ENCODE results near the gene KHDC3L.

KHDC3L gene

GRCh38 chr6:73394577-73395354, 32.3 kb downstream of the KHDC3L start, which contains the start of gene DDX43:
Gene DDX43 (plus strand): TSS chr6:73394828. CDS start chr6:73394906, 78 bp downstream.
- Histone ChIP-seq H3K27ac (peak within 1 kb of the TSS in 1 of 2 donors; percentile 68), H3K4me1 (no peaks in the 10 kb centered on the region), H3K36me3 (no peaks in the 10 kb centered on the region), H3K9me3 (no peaks in the 10 kb centered on the region), H3K4me3 (peak within 1 kb of the TSS; percentile 32 to 44), H3K27me3 (no peaks in the 10 kb centered on the region)
- intact Hi-C loops (cut with DNase I; ENCODE audit: low total_unique reads) = no loop called here
- no peak for TF ChIP-seq CTCF (IDR thresholded peaks at IDR 0.05)
- DNase-seq = peak; percentile 69 to 78

- Histone ChIP-seq H3K27me3 (no peaks in the 10 kb centered on the region), H3K9me3 (no peaks in the 10 kb centered on the region), H3K4me3 (no peak overlapping the region), H3K27ac (no peak overlapping the region), H3K4me1 (no peaks in the 10 kb centered on the region), H3K36me3 (no peaks in the 10 kb centered on the region)
- no peak for DNase-seq
- no peak for TF ChIP-seq CTCF (IDR thresholded peaks at IDR 0.05)
- intact Hi-C loops (cut with DNase I; ENCODE audit: low total_unique reads) = no loop called here
Observed at GRCh38 chr6:73395875-73396274, 33.4 kb downstream of the KHDC3L start.

GRCh38 chr6:73400656-73401055, 38.2 kb downstream of the KHDC3L start:
- Histone ChIP-seq H3K36me3 (no peaks in the 10 kb centered on the region), H3K4me3 (no peak overlapping the region), H3K4me1 (no peaks in the 10 kb centered on the region), H3K27ac (no peak overlapping the region), H3K9me3 (no peaks in the 10 kb centered on the region), H3K27me3 (no peaks in the 10 kb centered on the region)
- intact Hi-C loops (cut with DNase I; ENCODE audit: low total_unique reads) = no loop called here
- no peak for DNase-seq
- no peak for TF ChIP-seq CTCF (IDR thresholded peaks at IDR 0.05)

GRCh38 chr6:73409395-73409794, 46.9 kb downstream of the KHDC3L start:
- no peak for DNase-seq
- H3K36me3 ChIP-seq = peaks cover 0 to 2% (median 0%) of the 10 kb centered on the region in 3 donors
- no peaks in the 10 kb centered on the region for H3K4me1 ChIP-seq
- H3K9me3 ChIP-seq = no peaks in the 10 kb centered on the region
- no peak overlapping the region for H3K4me3 ChIP-seq
- TF ChIP-seq CTCF (IDR thresholded peaks at IDR 0.05) = no peak
- H3K27ac ChIP-seq = no peak overlapping the region
- intact Hi-C loops (cut with DNase I; ENCODE audit: low total_unique reads) = no loop called here
- no peaks in the 10 kb centered on the region for H3K27me3 ChIP-seq

- no peak for DNase-seq
- H3K9me3 ChIP-seq = no peaks in the 10 kb centered on the region
- peaks cover 0 to 2% (median 0%) of the 10 kb centered on the region in 3 donors for H3K36me3 ChIP-seq
- no peaks in the 10 kb centered on the region for H3K27me3 ChIP-seq
- H3K4me1 ChIP-seq = no peaks in the 10 kb centered on the region
- no peak overlapping the region for H3K4me3 ChIP-seq
- intact Hi-C loops (cut with DNase I; ENCODE audit: low total_unique reads) = no loop called here
- H3K27ac ChIP-seq = no peak overlapping the region
- TF ChIP-seq CTCF (IDR thresholded peaks at IDR 0.05) = no peak
Observed at GRCh38 chr6:73413102-73413501, 50.6 kb downstream of the KHDC3L start.

All from tibial artery (tissue), 4 donors.